K562 (cell line): ENCODE measurements around the gene EPHB2. TPM values are rescaled to one million over a fixed set of nuclear protein-coding genes. Genes with fewer than 3 reads are reported as not detected.
A peak's percentile ranks its signal among the peaks of the same experiment; 100 is the strongest.

ENCODE experiments used
- ATAC-seq: fragments of 200-7000 bp; cut with Tn5 transposase; 3 replicates; pipeline ENCODE4 v1.9.1; 2020; ENCODE audit warnings: moderate library complexity
- BruUV-seq: library from RNA; stranded (reverse); fragments of 400-500 nt; replicated peaks from 2 replicates; lab custom pipeline; 2021; lab: Mats Ljungman, UMichigan
- CTCF ChIA-PET: fragments of 300-600 bp; formaldehyde crosslinking; extraction: SDS; loops from one replicate; lab custom pipeline; 2021; ENCODE audit warnings: low intra/inter-chr PET ratio; lab: Yijun Ruan, JAX
- POLR2A ChIA-PET: fragments of 300-600, 350-650 bp; sonication (Branson Sonifier 250); formaldehyde crosslinking; extraction: SDS; loops from one replicate; lab custom pipeline; 2021; ENCODE audit warnings: antibody characterized with exemption, inconsistent platforms; lab: Yijun Ruan, JAX
- DNase-seq, 4 experiments: peaks; one replicate each; pipeline versions ENCODE4 v3.0.0 to v3.0.0-alpha.2; 2011 to 2018; ENCODE audit warnings: low spot score in 3 of 4, mixed read lengths in 3 of 4; ENCODE audit errors: extremely low read depth in 1 of 4
- FAIRE-seq: peaks from 2 replicates; lab custom pipeline; 2011; peaks lifted over from hg19 to GRCh38; lab: Jason Lieb, UNC
- H2AFZ ChIP-seq: 2 replicates; pipeline ENCODE4 v1.6.0; 2011; ENCODE audit warnings: low read depth, low read length, control low read depth, inconsistent platforms
- H3K27ac ChIP-seq: fragments of 200-600 bp; 3 replicates; pipeline ENCODE4 v1.8.0; 2011; ENCODE audit warnings: low read depth, mild to moderate bottlenecking, control low read depth, inconsistent platforms, low read length, moderate library complexity, mixed read lengths; ENCODE audit errors: extremely low read depth
- H3K27me3 ChIP-seq, 2 experiments: fragments of 300-600 bp in 1 of 2; 2 replicates in 1 of 2; 3 replicates in 1 of 2; pipeline versions ENCODE4 v1.6.0 to v1.8.0; 2011; ENCODE audit warnings: inconsistent platforms in 2 of 2, low read length in 2 of 2, mild to moderate bottlenecking in 1 of 2, mixed read lengths in 1 of 2, moderate library complexity in 1 of 2; ENCODE audit not compliant: control insufficient read depth in 2 of 2, insufficient read depth in 2 of 2
- H3K36me3 ChIP-seq: fragments of 300-600 bp; 3 replicates; pipeline ENCODE4 v1.8.0; 2011; ENCODE audit warnings: mild to moderate bottlenecking, low read length, inconsistent platforms; ENCODE audit not compliant: control insufficient read depth, insufficient read depth
- H3K4me1 ChIP-seq, 2 experiments: fragments of 200-600 bp in 1 of 2; replicated peaks in 1 of 2; 2 replicates in 1 of 2; 3 replicates in 1 of 2; pipeline versions ENCODE4 v1.5.1 to v1.8.0; 2011; ENCODE audit warnings: inconsistent platforms in 2 of 2, low read length in 2 of 2, mild to moderate bottlenecking in 1 of 2, mixed read lengths in 1 of 2, moderate library complexity in 1 of 2; ENCODE audit not compliant: control insufficient read depth in 2 of 2, insufficient read depth in 2 of 2
- H3K4me2 ChIP-seq: 2 replicates; pipeline ENCODE4 v1.6.1; 2011; ENCODE audit warnings: low read length, control low read depth, inconsistent platforms, mixed read lengths; ENCODE audit not compliant: insufficient read depth
- H3K4me3 ChIP-seq: fragments of 200-600 bp; sonication (generic), shearing (Covaris generic); 2 replicates; pipeline ENCODE4 v1.5.1; 2016; ENCODE audit warnings: control low read depth, inconsistent platforms
- H3K79me2 ChIP-seq: fragments of 200-600 bp; 3 replicates; pipeline ENCODE4 v1.8.0; 2011; ENCODE audit warnings: low read length, inconsistent platforms; ENCODE audit not compliant: control insufficient read depth, insufficient read depth
- H3K9ac ChIP-seq, 2 experiments: 2 replicates each; pipeline versions ENCODE4 v1.6.0 to v1.6.1; 2011; ENCODE audit warnings: low read depth in 2 of 2, low read length in 2 of 2, control low read depth in 1 of 2, inconsistent platforms in 1 of 2, mild to moderate bottlenecking in 1 of 2, mixed read lengths in 1 of 2; ENCODE audit not compliant: insufficient read depth in 1 of 2
- H3K9me1 ChIP-seq: one replicate; pipeline ENCODE4 v1.6.0; 2011; ENCODE audit warnings: inconsistent platforms, mild to moderate bottlenecking, low read length, moderate library complexity; ENCODE audit not compliant: control insufficient read depth, insufficient read depth
- H3K9me3 ChIP-seq: replicated peaks from 2 replicates; pipeline ENCODE4 v1.5.1; 2011; ENCODE audit warnings: low read depth, low read length, inconsistent platforms; ENCODE audit not compliant: control insufficient read depth, insufficient read depth
- H4K20me1 ChIP-seq: replicated peaks from 2 replicates; pipeline ENCODE4 v1.6.1; 2011; ENCODE audit warnings: low read length, inconsistent platforms, mixed read lengths; ENCODE audit not compliant: control insufficient read depth, insufficient read depth
- CCNT2 ChIP-seq: IDR thresholded peaks from 2 replicates; pipeline ENCODE4 v1.6.1; 2011; ENCODE audit warnings: borderline replicate concordance, low read depth, mild to moderate bottlenecking, moderate library complexity, mixed read lengths, low read length; ENCODE audit not compliant: insufficient read length; ENCODE audit errors: extremely low read depth
- ELK3 ChIP-seq: fragments of 450-650 bp; formaldehyde crosslinking; IDR thresholded peaks from 2 replicates; pipeline ENCODE4 v1.4.0; 2020; ENCODE audit warnings: mild to moderate bottlenecking
- HMGN3 ChIP-seq: IDR thresholded peaks from 2 replicates; pipeline ENCODE4 v1.6.1; 2011; ENCODE audit warnings: borderline replicate concordance, low read depth, mild to moderate bottlenecking, mixed read lengths, low read length; ENCODE audit not compliant: insufficient read length; ENCODE audit errors: extremely low read depth
- HOMEZ ChIP-seq: fragments of 250-450 bp; sonication (Bioruptor Pico); IDR thresholded peaks from 2 replicates; pipeline ENCODE4 v1.4.0; 2020; ENCODE audit warnings: mild to moderate bottlenecking, moderate library complexity
- ID3 ChIP-seq, 2 experiments: fragments of 250-450 bp in 1 of 2; fragments of 450-650 bp in 1 of 2; sonication (Bioruptor Pico) in 1 of 2; IDR thresholded peaks; 2 replicates each; pipeline versions ENCODE4 v1.6.1 to v1.8.0; 2016 to 2021; ENCODE audit warnings: mild to moderate bottlenecking in 2 of 2, moderate library complexity in 2 of 2, missing compliant biosample characterization in 1 of 2, missing genetic modification characterization in 1 of 2
- KDM4B ChIP-seq, 2 experiments: fragments of 450-650 bp in 1 of 2; sonication (generic) in 1 of 2; IDR thresholded peaks; 2 replicates each; pipeline ENCODE4 v1.6.1; 2016 to 2017; ENCODE audit warnings: borderline replicate concordance in 2 of 2, antibody characterized with exemption in 1 of 2, low read depth in 1 of 2, mild to moderate bottlenecking in 1 of 2
- MCM5 ChIP-seq: fragments of 450-650 bp; IDR thresholded peaks from 2 replicates; pipeline ENCODE4 v1.6.1; 2016; ENCODE audit warnings: low read depth
- PML ChIP-seq: IDR thresholded peaks from 2 replicates; pipeline ENCODE4 v1.6.1; 2012; ENCODE audit warnings: low read length, inconsistent platforms
- RB1 ChIP-seq: fragments of 450-650 bp; IDR thresholded peaks from 2 replicates; pipeline ENCODE4 v1.6.1; 2017; ENCODE audit warnings: low read depth, mild to moderate bottlenecking
- TGIF2 ChIP-seq: sonication (generic); formaldehyde crosslinking; IDR thresholded peaks from 2 replicates; pipeline ENCODE4 v1.8.1; 2022; ENCODE audit warnings: mild to moderate bottlenecking, missing genetic modification reagents, moderate library complexity
- ZNF384 ChIP-seq: IDR thresholded peaks from 2 replicates; pipeline ENCODE4 v1.6.1; 2012; ENCODE audit warnings: low read depth, low read length, improper control_type of control experiment
- WGBS: fragments of 100-300 bp; shearing (Covaris generic); methylation state at CpG from one replicate; pipeline ENCODE4 v1.1.6; 2016; ENCODE audit warnings: low coverage, mixed read lengths; ENCODE audit not compliant: insufficient coverage; ENCODE audit errors: missing lambda C conversion rate; 5-methylcytosine and 5-hydroxymethylcytosine counted together
- in situ Hi-C: fragments of 300-500 bp; cut with MboI; formaldehyde crosslinking; loops from 4 replicates; pipeline ENCODE4 v1.15.0; 2018; ENCODE audit warnings: inconsistent platforms, mixed read lengths
- intact Hi-C: fragments of 100-400 bp; cut with micrococcal nuclease; formaldehyde crosslinking; loops from 2 replicates; pipeline ENCODE4 v1.14.2; 2022
- polyA plus RNA-seq, 8 experiments: library from polyadenylated mRNA; depleted of rRNA in 4 of 8; stranded (reverse) in 5 of 8; unstranded in 3 of 8; fragments of >200 nt; fragmentation: Nextera tagmentation in 2 of 8; fragmentation: Illumina TruSeq in 1 of 8; extraction: Ambion mirVana in 2 of 8; extraction: Trizol in 1 of 8; gene quantifications; 2 replicates each; pipeline versions ENCODE4 v1.2.1 to v1.2.3, GENCODE V29; 2011 to 2014; ENCODE audit warnings: inconsistent platforms in 1 of 8, missing spikeins in 1 of 8
- total RNA-seq, 7 experiments: library from RNA; depleted of rRNA in 6 of 7; stranded (reverse); fragments of >200 nt in 6 of 7; fragmentation: Illumina TruSeq in 2 of 7; extraction: Trizol in 2 of 7; gene quantifications; 2 replicates each; pipeline versions ENCODE4 v1.2.1 to v1.2.3, GENCODE V29; 2011 to 2021; ENCODE audit warnings: low replicate concordance in 1 of 7
- TF ChIP-seq, protein P1 (sequence below): fragments of 250-450 bp; sonication (Bioruptor Pico); IDR thresholded peaks from 2 replicates; pipeline ENCODE4 v1.8.0; 2021; ENCODE audit warnings: mild to moderate bottlenecking, moderate library complexity

Gene EPHB2
- total and polyA plus RNA-seq, 9 of the 15 experiments (the other 6 are each of a cell fraction or from before 2014, with no cell fraction given), result not detected

DNA sequence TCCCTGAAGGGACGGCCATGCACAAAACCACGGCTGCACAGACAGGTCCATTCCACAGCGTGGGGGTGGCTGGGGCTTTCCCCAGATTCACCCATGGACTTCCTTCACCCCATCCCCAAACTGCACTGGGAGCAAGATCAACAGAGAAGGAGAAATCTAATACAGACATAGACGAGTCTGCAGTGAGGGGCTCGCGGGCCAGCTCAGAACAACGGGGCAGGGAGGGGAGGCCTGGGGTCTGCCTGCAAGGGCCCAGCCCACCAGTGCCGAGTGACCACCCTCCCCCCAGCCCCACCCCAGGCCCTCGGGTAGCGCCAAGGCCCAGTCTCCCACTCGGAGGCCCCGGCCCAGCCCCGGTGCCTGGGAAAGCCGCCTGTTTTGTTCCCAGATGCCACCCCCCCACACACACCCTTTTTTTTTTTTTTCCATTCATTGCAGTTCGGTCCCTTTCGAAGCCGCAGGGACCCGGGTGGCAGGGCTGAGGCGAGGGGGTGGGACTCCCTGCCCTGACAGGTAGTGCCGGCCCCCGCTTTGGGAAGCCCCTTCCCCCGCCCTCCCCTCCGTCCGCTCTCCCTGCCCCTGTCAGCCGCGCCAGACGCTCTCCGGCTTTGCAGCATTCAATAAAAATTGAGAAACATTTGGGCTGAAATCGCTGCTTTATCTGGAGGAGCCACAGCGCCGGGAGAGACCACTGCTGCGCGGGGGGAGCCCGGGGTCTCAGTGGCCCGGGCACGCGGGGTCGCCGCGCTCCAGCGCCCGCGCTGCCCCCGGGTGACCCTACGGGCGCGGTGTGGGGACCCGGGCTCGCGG lies 543 bp upstream of the EPHB2 start:
- CTCF ChIA-PET, result no interaction called here
- peak; percentile 40 for FAIRE-seq
- Histone ChIP-seq H3K4me3 (no peak overlapping the region), H3K4me2 (no peak overlapping the region), H3K27me3 (peaks cover 36 to 55% of the 10 kb centered on the region in 2 experiments), H2AFZ (no peak overlapping the region), H3K9ac (no peak overlapping the region), H3K9me3 (no peaks in the 10 kb centered on the region), H3K4me1 (peaks cover 0 to 25% of the 10 kb centered on the region in 2 experiments; a peak in 4 of 5 replicates), H4K20me1 (peaks cover 43% of the 10 kb centered on the region), H3K36me3 (no peaks in the 10 kb centered on the region), H3K79me2 (no peaks in the 10 kb centered on the region), H3K9me1 (no peaks in the 10 kb centered on the region), H3K27ac (no peak overlapping the region)
- intact Hi-C loops, result no loop called here
- POLR2A ChIA-PET, result interaction anchor here (0.6 to 0.7 kb wide), 4 partner anchors 80 to 874 kb away, joined by 3 to 4 read pairs (median 3); no protein-coding TSS in a partner anchor
- in situ Hi-C loops, result no loop called here
- peak in 2 of 4 experiments; percentile 61 to 70 for DNase-seq
- peak; percentile 67 for ATAC-seq
- under 1% methylated on average over 28 of the region's 50 CpGs for WGBS
- no TSS peak for BruUV-seq
- TF ChIP-seq MCM5, result no peak
- TF ChIP-seq HOMEZ, result no peak
- no peak for TF ChIP-seq PML
- TF ChIP-seq ID3 (CRISPR knock-in tag; IDR thresholded peaks at IDR 0.05), result no peak
- TF ChIP-seq ID3 (tag; IDR thresholded peaks at IDR 0.05), result no peak
- TF ChIP-seq KDM4B (IDR thresholded peaks at IDR 0.05; ENCODE audit: borderline replicate concordance in 2 of 2, low read depth in 1 of 2), result no peak
- TF ChIP-seq TGIF2 (CRISPR knock-in tag), result no peak
- no peak for TF ChIP-seq ELK3 (CRISPR knock-in tag)
- 0 out of 2 replicates have a peak, but pooled peaks have one; percentile 34 for TF ChIP-seq RB1
- peak; percentile 22 for TF ChIP-seq CCNT2
- 0 out of 2 replicates have a peak, but pooled peaks have one; percentile 8 for TF ChIP-seq ZNF384
- TF ChIP-seq HMGN3, result peak; percentile 34
- TF ChIP-seq, protein P1, sequence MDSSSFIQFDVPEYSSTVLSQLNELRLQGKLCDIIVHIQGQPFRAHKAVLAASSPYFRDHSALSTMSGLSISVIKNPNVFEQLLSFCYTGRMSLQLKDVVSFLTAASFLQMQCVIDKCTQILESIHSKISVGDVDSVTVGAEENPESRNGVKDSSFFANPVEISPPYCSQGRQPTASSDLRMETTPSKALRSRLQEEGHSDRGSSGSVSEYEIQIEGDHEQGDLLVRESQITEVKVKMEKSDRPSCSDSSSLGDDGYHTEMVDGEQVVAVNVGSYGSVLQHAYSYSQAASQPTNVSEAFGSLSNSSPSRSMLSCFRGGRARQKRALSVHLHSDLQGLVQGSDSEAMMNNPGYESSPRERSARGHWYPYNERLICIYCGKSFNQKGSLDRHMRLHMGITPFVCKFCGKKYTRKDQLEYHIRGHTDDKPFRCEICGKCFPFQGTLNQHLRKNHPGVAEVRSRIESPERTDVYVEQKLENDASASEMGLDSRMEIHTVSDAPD (CRISPR knock-in tag), result no peak
